WERI-Rb-1 (cell line): ENCODE measurements around the gene BPIFB3.

Source experiments
- DNase-seq: peaks from one replicate; pipeline ENCODE4 v3.0.0-alpha.2; 2020
- H3K27ac ChIP-seq: fragments of 250-450 bp; sonication (Bioruptor Pico); 2 replicates; pipeline ENCODE4 v1.5.1; 2020; ENCODE audit warnings: mild to moderate bottlenecking, moderate library complexity
- H3K27me3 ChIP-seq: fragments of 250-450 bp; sonication (Bioruptor Pico); 2 replicates; pipeline ENCODE4 v1.5.1; 2021; ENCODE audit warnings: mild to moderate bottlenecking, low read depth, moderate library complexity; ENCODE audit not compliant: insufficient read depth, severe bottlenecking
- H3K36me3 ChIP-seq: fragments of 250-450 bp; sonication (Bioruptor Pico); 2 replicates; pipeline ENCODE4 v1.5.1; 2020; ENCODE audit warnings: mild to moderate bottlenecking, moderate library complexity
- H3K4me3 ChIP-seq: 2 replicates; pipeline ENCODE4 v1.5.1; 2011; ENCODE audit warnings: low read depth, mild to moderate bottlenecking, control low read depth, low read length
- H3K9me3 ChIP-seq: fragments of 250-450 bp; sonication (Bioruptor Pico); 2 replicates; pipeline ENCODE4 v1.5.1; 2021; ENCODE audit warnings: mild to moderate bottlenecking, moderate library complexity; ENCODE audit not compliant: severe bottlenecking
- TF ChIP-seq, protein P1 (sequence below): IDR thresholded peaks from 2 replicates; pipeline ENCODE4 v1.5.1; 2011; ENCODE audit warnings: low read depth, mild to moderate bottlenecking, control low read depth, inconsistent platforms, low read length

BPIFB3 gene

DNA sequence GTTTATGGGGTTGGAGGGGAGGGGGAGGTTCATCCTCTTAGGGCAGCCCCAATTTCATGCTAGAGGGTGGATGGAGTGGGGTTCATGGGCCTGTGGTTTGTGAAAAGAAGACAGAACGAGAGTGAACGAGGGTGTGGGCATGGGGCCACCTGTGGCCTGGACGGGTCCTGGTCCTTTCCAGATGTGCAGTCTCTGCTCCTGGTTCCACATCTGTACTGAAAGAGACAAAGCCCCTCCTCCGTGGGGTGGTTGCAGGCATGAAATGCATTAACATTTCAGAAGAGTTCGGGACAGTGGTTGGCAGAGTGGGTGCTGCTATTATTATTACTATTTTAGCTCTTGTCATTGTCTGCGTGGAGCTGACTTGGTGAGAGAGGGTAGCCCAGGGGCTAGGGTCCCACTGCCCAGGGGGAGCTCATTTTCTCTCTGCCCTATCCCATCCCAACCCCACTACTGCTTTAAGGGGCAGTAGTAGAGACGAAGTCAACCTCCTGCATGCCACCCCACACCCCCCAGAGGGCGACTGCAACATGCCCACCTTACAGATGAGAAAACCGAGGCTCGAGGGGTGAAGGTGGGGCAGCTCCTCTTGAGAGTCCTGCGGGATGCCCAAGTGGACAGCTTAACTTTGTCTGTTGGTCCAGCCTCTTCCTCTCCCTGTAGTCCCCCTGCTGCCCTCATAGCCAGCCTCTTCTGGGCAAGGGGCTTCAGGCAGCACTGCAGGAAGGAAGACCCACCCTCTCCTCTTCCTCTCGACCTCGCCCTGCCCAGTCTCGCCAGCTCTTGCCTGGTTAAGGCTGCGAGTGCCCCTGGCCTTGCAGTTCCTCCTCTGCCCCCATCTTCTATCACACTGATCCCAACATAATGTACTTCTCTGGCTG lies 37.8 kb upstream of the BPIFB3 start:
- Histone ChIP-seq H3K9me3 (no peaks in the 10 kb centered on the region), H3K27ac (no peak overlapping the region), H3K27me3 (no peaks in the 10 kb centered on the region), H3K4me3 (no peak overlapping the region), H3K36me3 (no peaks in the 10 kb centered on the region)
- TF ChIP-seq, protein P1, sequence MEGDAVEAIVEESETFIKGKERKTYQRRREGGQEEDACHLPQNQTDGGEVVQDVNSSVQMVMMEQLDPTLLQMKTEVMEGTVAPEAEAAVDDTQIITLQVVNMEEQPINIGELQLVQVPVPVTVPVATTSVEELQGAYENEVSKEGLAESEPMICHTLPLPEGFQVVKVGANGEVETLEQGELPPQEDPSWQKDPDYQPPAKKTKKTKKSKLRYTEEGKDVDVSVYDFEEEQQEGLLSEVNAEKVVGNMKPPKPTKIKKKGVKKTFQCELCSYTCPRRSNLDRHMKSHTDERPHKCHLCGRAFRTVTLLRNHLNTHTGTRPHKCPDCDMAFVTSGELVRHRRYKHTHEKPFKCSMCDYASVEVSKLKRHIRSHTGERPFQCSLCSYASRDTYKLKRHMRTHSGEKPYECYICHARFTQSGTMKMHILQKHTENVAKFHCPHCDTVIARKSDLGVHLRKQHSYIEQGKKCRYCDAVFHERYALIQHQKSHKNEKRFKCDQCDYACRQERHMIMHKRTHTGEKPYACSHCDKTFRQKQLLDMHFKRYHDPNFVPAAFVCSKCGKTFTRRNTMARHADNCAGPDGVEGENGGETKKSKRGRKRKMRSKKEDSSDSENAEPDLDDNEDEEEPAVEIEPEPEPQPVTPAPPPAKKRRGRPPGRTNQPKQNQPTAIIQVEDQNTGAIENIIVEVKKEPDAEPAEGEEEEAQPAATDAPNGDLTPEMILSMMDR = no peak
- no peak for DNase-seq

DNA sequence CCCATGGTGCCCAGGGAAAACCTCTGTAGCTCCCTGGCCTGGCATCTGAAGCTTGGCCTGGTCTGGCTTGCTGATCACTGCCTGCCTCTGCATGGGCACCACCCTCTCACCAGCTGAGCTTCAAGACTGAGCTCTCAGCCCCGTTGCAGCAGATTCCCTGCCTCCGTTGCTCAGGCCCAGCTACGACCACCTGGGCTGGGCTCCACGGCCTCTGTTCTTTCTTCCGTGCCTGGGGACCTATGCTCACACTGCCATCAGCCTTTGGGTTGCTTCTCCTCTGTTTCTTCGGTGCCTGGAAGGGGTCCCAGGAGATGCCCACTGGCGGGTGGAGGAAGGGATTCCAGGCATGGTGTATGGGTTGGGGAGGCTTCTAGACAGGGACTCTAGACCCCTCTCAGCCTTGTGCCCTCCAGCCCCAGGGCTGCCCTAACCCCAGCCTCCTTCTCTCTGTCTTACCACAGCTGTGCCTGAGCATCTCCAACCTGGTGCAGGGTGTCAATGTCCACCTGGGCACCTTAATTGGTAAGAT lies 37.1 kb upstream of the BPIFB3 start:
- no peaks in the 10 kb centered on the region for H3K9me3 ChIP-seq
- no peaks in the 10 kb centered on the region for H3K36me3 ChIP-seq

DNA sequence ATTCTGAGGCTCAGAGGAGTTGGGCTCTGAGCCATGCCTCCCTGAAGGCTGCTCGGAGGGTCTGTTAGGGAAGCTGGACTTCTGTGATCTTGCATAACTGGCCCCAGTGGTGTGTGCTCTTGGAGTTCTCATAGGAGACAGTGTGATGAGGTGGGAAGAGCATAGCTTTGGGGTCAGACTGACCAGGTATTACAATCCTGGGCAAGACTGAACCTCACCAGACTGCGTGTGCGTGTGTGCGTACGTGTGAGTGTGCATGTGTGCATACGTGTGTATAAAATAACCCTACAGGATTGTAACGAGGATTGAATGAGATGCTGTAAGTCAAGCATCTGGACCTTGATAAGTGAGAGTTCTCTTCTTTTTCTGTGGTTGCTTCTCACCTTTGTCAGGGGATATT lies 36.2 kb upstream of the BPIFB3 start:
- no peak for DNase-seq
- no peak overlapping the region for H3K27ac ChIP-seq
- no peaks in the 10 kb centered on the region for H3K27me3 ChIP-seq
- TF ChIP-seq, protein P1 = no peak
- H3K4me3 ChIP-seq = no peak overlapping the region
- no peaks in the 10 kb centered on the region for H3K36me3 ChIP-seq
- H3K9me3 ChIP-seq = no peaks in the 10 kb centered on the region

More for the DNA sequence above, 37.1 kb upstream of the BPIFB3 start:
- no peak overlapping the region for H3K27ac ChIP-seq
- H3K4me3 ChIP-seq = no peak overlapping the region
- H3K27me3 ChIP-seq = no peaks in the 10 kb centered on the region
- no peak for DNase-seq
- TF ChIP-seq, protein P1 = no peak

DNA sequence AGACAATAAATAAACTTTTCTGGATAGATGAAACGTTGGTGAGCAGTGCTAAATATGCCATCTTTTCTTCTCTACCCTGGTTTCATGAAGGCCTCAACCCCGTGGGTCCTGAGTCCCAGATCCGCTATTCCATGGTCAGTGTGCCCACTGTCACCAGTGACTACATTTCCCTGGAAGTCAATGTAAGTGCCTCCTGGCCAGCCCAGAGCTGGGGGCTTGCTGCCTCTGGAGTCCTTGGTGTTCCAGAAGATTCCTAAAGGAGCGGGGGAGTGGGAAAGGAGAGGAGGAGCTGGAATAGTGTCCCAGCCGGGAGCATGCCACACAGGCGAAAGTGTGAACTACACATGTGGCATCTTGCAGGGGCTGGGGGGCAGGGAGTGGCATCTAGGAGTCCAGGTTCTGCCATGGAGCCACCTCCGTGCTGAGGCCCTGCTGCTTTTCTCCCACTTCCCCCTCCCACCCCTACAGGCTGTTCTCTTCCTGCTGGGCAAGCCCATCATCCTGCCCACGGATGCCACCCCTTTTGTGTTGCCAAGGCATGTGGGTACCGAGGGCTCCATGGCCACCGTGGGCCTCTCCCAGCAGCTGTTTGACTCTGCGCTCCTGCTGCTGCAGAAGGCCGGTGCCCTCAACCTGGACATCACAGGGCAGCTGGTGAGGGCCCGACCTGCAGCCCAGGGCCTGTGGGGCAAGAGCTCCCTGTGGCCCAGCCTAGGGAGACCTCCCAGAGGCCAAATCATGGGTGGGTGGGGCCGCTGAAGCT lies 35.4 kb upstream of the BPIFB3 start:
- Histone ChIP-seq H3K27ac (no peak overlapping the region), H3K36me3 (no peaks in the 10 kb centered on the region), H3K9me3 (no peaks in the 10 kb centered on the region), H3K27me3 (no peaks in the 10 kb centered on the region), H3K4me3 (no peak overlapping the region)
- no peak for DNase-seq
- TF ChIP-seq, protein P1 = no peak

DNA sequence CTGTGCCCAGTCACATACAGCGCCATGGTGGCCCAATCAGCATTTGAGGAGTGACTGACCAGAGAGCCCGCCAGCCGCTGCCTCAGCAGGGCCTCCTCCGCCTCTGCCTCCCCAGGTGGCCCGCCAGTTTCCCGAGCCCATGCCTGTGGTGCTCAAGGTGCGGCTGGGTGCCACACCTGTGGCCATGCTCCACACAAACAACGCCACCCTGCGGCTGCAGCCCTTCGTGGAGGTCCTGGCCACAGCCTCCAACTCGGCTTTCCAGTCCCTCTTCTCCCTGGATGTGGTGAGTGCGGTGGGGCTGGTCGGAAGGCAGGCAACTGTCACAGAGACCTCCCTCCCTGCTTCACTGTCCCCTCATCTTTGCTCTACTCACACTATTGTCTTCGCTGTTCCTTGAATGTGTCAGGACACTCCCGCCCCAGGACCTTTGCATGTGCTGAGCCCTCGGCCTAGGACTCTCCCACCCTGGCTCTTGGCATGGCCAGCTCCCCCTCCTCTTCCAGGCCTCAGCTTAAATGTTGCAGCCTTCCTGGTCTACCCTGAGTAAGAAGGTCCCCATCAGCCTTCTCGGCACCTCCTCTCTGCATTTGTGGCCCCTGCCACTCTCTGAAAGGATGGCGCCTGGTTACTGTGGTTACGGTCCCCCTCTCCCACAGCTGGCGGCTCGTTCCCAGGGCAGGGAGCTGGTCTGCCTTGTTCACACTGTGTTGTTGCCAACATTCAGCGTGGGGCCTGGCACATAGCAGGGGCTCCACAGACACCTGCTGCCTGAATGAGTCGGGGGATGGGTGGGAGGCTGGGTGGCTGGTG lies 34.0 kb upstream of the BPIFB3 start:
- TF ChIP-seq, protein P1 = no peak
- no peak for DNase-seq
- Histone ChIP-seq H3K36me3 (no peaks in the 10 kb centered on the region), H3K9me3 (no peaks in the 10 kb centered on the region), H3K4me3 (no peak overlapping the region), H3K27me3 (no peaks in the 10 kb centered on the region), H3K27ac (no peak overlapping the region)
